H1 (cell line): ENCODE results near the gene ZFAND5. TPM values are rescaled to one million over a fixed set of nuclear protein-coding genes. Genes with fewer than 3 reads are reported as not detected.

Source experiments
- CTCF ChIA-PET: fragments of 300-600 bp; sonication (Branson Sonifier 250); formaldehyde crosslinking; loops from one replicate; lab custom pipeline; 2021; ENCODE audit not compliant: partially characterized antibody; lab: Charles Lee
- POLR2A ChIA-PET: fragments of 300-600 bp; sonication (Branson Sonifier 250); formaldehyde crosslinking; loops from one replicate; lab custom pipeline; 2021; ENCODE audit warnings: inconsistent platforms; ENCODE audit not compliant: partially characterized antibody; lab: Charles Lee
- DNase-seq, 2 experiments: peaks; one replicate each; pipeline versions ENCODE4 v3.0.0 to v3.0.0-alpha.2; 2010 to 2022; ENCODE audit warnings: low spot score in 2 of 2, low read depth in 1 of 2, mixed read lengths in 1 of 2
- FAIRE-seq: peaks from 2 replicates; lab custom pipeline; 2011; peaks lifted over from hg19 to GRCh38; lab: Jason Lieb, UNC
- H2AFZ ChIP-seq: 2 replicates; pipeline ENCODE4 v1.8.1; 2012; ENCODE audit warnings: low read length, inconsistent platforms
- H2AK5ac ChIP-seq: 2 replicates; pipeline ENCODE4 v1.6.1; 2013; ENCODE audit warnings: low read depth, low read length
- H2BK120ac ChIP-seq: replicated peaks from 2 replicates; pipeline ENCODE3; 2013; ENCODE audit warnings: low read depth, low read length, inconsistent platforms
- H2BK12ac ChIP-seq: 2 replicates; pipeline ENCODE4 v1.6.1; 2013; ENCODE audit warnings: low read depth, low read length
- H2BK15ac ChIP-seq: 2 replicates; pipeline ENCODE4 v1.6.1; 2013; ENCODE audit warnings: low read length
- H2BK20ac ChIP-seq: 2 replicates; pipeline ENCODE4 v1.6.1; 2013; ENCODE audit warnings: low read length
- H2BK5ac ChIP-seq: 2 replicates; pipeline ENCODE4 v1.6.1; 2013; ENCODE audit warnings: low read depth, low read length
- H3K14ac ChIP-seq: 2 replicates; pipeline ENCODE4 v1.6.1; 2013; ENCODE audit warnings: inconsistent platforms; ENCODE audit not compliant: insufficient read length
- H3K18ac ChIP-seq: 2 replicates; pipeline ENCODE4 v1.6.1; 2013; ENCODE audit warnings: low read length; ENCODE audit errors: extremely low read depth
- H3K23ac ChIP-seq: 2 replicates; pipeline ENCODE4 v1.6.1; 2013; ENCODE audit warnings: inconsistent platforms; ENCODE audit not compliant: insufficient read length
- H3K23me2 ChIP-seq: 2 replicates; pipeline ENCODE4 v1.6.1; 2013; ENCODE audit warnings: low read depth, low read length
- H3K27ac ChIP-seq: 2 replicates; pipeline ENCODE4 v1.6.1; 2011; ENCODE audit warnings: low read depth, low read length, inconsistent platforms
- H3K27me3 ChIP-seq, 4 experiments: replicated peaks in 1 of 4; 1 replicate in 1 of 4; 2 replicates in 3 of 4; pipeline versions ENCODE4 v1.6.1 to v1.8.1; 2011 to 2013; ENCODE audit warnings: low read length in 3 of 4, mild to moderate bottlenecking in 3 of 4, inconsistent platforms in 2 of 4, mixed read lengths in 2 of 4, moderate library complexity in 1 of 4; ENCODE audit not compliant: control insufficient read depth in 3 of 4, insufficient read depth in 3 of 4; ENCODE audit errors: extremely low read depth in 1 of 4
- H3K36me3 ChIP-seq, 4 experiments: 2 replicates each; pipeline versions ENCODE4 v1.6.1 to v1.8.1; 2011 to 2013; ENCODE audit warnings: mild to moderate bottlenecking in 4 of 4, low read length in 3 of 4, moderate library complexity in 2 of 4, control low read depth in 1 of 4, inconsistent platforms in 1 of 4; ENCODE audit not compliant: insufficient read depth in 4 of 4, control insufficient read depth in 2 of 4
- H3K4ac ChIP-seq: replicated peaks from 2 replicates; pipeline ENCODE3; 2013; ENCODE audit warnings: low read length, low read depth, mixed read lengths, inconsistent platforms; ENCODE audit not compliant: insufficient read length
- H3K4me1 ChIP-seq, 4 experiments: replicated peaks in 1 of 4; 1 replicate in 1 of 4; 2 replicates in 3 of 4; pipeline versions ENCODE4 v1.6.1 to v1.8.1; 2011 to 2013; ENCODE audit warnings: low read length in 3 of 4, inconsistent platforms in 2 of 4, mixed read lengths in 1 of 4; ENCODE audit not compliant: insufficient read depth in 4 of 4, control insufficient read depth in 3 of 4
- H3K4me2 ChIP-seq, 2 experiments: 2 replicates each; pipeline versions ENCODE4 v1.6.1 to v1.8.1; 2011 to 2013; ENCODE audit warnings: low read depth in 2 of 2, low read length in 2 of 2, control low read depth in 1 of 2, inconsistent platforms in 1 of 2, mild to moderate bottlenecking in 1 of 2; ENCODE audit not compliant: insufficient read depth in 1 of 2
- H3K4me3 ChIP-seq, 4 experiments: fragments of 200-600, 300-600 bp in 1 of 4; sonication (generic), shearing (Covaris generic), sonication (Bioruptor Twin) in 1 of 4; 2 replicates each; pipeline versions ENCODE4 v1.5.1 to v1.8.1; 2011 to 2016; ENCODE audit warnings: low read length in 4 of 4, low read depth in 3 of 4, control low read depth in 2 of 4, inconsistent platforms in 2 of 4, mild to moderate bottlenecking in 2 of 4, mixed read lengths in 1 of 4, moderate library complexity in 1 of 4; ENCODE audit not compliant: insufficient read depth in 2 of 4; ENCODE audit errors: extremely low read depth in 1 of 4
- H3K56ac ChIP-seq: replicated peaks from 2 replicates; pipeline ENCODE3; 2013; ENCODE audit warnings: low read depth, mild to moderate bottlenecking, mixed read lengths, low read length, inconsistent platforms; ENCODE audit not compliant: insufficient read length
- H3K79me1 ChIP-seq: 2 replicates; pipeline ENCODE4 v1.6.1; 2013; ENCODE audit warnings: low read depth, low read length, control low read depth
- H3K79me2 ChIP-seq, 2 experiments: 2 replicates each; pipeline versions ENCODE4 v1.6.1 to v1.8.1; 2012 to 2013; ENCODE audit warnings: low read length in 2 of 2, mild to moderate bottlenecking in 2 of 2, inconsistent platforms in 1 of 2; ENCODE audit not compliant: insufficient read depth in 2 of 2, control insufficient read depth in 1 of 2
- H3K9ac ChIP-seq, 4 experiments: replicated peaks in 1 of 4; 1 replicate in 1 of 4; 2 replicates in 3 of 4; pipeline versions ENCODE4 v1.6.1 to v1.8.1; 2011 to 2013; ENCODE audit warnings: low read depth in 3 of 4, low read length in 3 of 4, control low read depth in 2 of 4, mild to moderate bottlenecking in 2 of 4, moderate library complexity in 2 of 4, inconsistent platforms in 1 of 4; ENCODE audit errors: extremely low read depth in 1 of 4
- H3K9me3 ChIP-seq, 2 experiments: 2 replicates each; pipeline versions ENCODE4 v1.6.1 to v1.8.1; 2012 to 2013; ENCODE audit warnings: mild to moderate bottlenecking in 2 of 2, moderate library complexity in 2 of 2, control low read depth in 1 of 2, inconsistent platforms in 1 of 2, low read depth in 1 of 2, low read length in 1 of 2, mixed read lengths in 1 of 2; ENCODE audit not compliant: insufficient read depth in 2 of 2
- H4K20me1 ChIP-seq, 2 experiments: replicated peaks in 1 of 2; 2 replicates each; pipeline versions ENCODE3 to v1.8.1; 2011 to 2013; ENCODE audit warnings: inconsistent platforms in 2 of 2, low read length in 2 of 2, mild to moderate bottlenecking in 1 of 2; ENCODE audit not compliant: insufficient read depth in 2 of 2, control insufficient read depth in 1 of 2
- H4K5ac ChIP-seq: 2 replicates; pipeline ENCODE4 v1.6.1; 2013; ENCODE audit warnings: low read length, low read depth, mixed read lengths, inconsistent platforms; ENCODE audit not compliant: insufficient read length
- H4K8ac ChIP-seq: 2 replicates; pipeline ENCODE4 v1.8.0; 2013; ENCODE audit warnings: mild to moderate bottlenecking, moderate library complexity, low read length, inconsistent platforms; ENCODE audit not compliant: insufficient read depth; ENCODE audit errors: extremely low read depth
- H4K91ac ChIP-seq: replicated peaks from 2 replicates; pipeline ENCODE3; 2013; ENCODE audit warnings: low read length, mixed read lengths, inconsistent platforms; ENCODE audit not compliant: insufficient read length
- CTCF ChIP-seq, 3 experiments: IDR thresholded peaks; 1 replicate in 2 of 3; 2 replicates in 1 of 3; pipeline versions ENCODE4 v1.5.1 to v1.6.1; 2011; ENCODE audit warnings: low read length in 3 of 3, mild to moderate bottlenecking in 3 of 3, inconsistent platforms in 2 of 3, low read depth in 1 of 3, moderate library complexity in 1 of 3; ENCODE audit not compliant: insufficient read depth in 1 of 3; ENCODE audit errors: control extremely low read depth in 1 of 3
- EZH2 ChIP-seq: fragments of 200-600 bp; sonication (generic); IDR thresholded peaks from 2 replicates; pipeline ENCODE4 v1.7.1; 2012; ENCODE audit warnings: low read depth, mild to moderate bottlenecking, moderate library complexity, low read length, inconsistent platforms; ENCODE audit not compliant: severe bottlenecking
- FOSL1 ChIP-seq: IDR thresholded peaks from 2 replicates; pipeline ENCODE4 v1.6.1; 2011; ENCODE audit warnings: mild to moderate bottlenecking, low read depth, low read length, moderate library complexity; ENCODE audit not compliant: insufficient read depth
- GTF2F1 ChIP-seq: IDR thresholded peaks from 2 replicates; pipeline ENCODE4 v1.6.1; 2012; ENCODE audit warnings: low read depth, low read length, improper control_type of control experiment, borderline replicate concordance
- KDM1A ChIP-seq: fragments of 200-600, 300-600 bp; sonication (generic); IDR thresholded peaks from 2 replicates; pipeline ENCODE4 v1.7.1; 2016; ENCODE audit warnings: mild to moderate bottlenecking, low read length, borderline replicate concordance
- KDM4A ChIP-seq: IDR thresholded peaks from one replicate; pipeline ENCODE4 v1.7.1; 2012; ENCODE audit warnings: low read depth, mild to moderate bottlenecking, moderate library complexity, low read length, inconsistent platforms; ENCODE audit not compliant: severe bottlenecking
- MAFK ChIP-seq: IDR thresholded peaks from 2 replicates; pipeline ENCODE4 v1.6.1; 2012; ENCODE audit warnings: low read depth, mild to moderate bottlenecking, improper control_type of control experiment, low read length
- NANOG ChIP-seq: IDR thresholded peaks from 2 replicates; pipeline ENCODE4 v1.6.1; 2011; ENCODE audit warnings: low read length, low read depth, mild to moderate bottlenecking, inconsistent platforms; ENCODE audit not compliant: insufficient read depth, poor library complexity, severe bottlenecking
- PHF8 ChIP-seq: fragments of 200-600 bp; sonication (generic); conservative IDR thresholded peaks from 2 replicates; pipeline ENCODE4 v1.7.1; 2012; ENCODE audit warnings: low read depth, mild to moderate bottlenecking, inconsistent platforms, low read length, moderate library complexity
- POLR2AphosphoS5 ChIP-seq: IDR thresholded peaks from 2 replicates; pipeline ENCODE4 v1.6.1; 2011; ENCODE audit warnings: low read depth, low read length
- SP1 ChIP-seq: IDR thresholded peaks from 2 replicates; pipeline ENCODE4 v1.6.1; 2011; ENCODE audit warnings: low read depth, low read length
- WGBS, 2 experiments: shearing (Covaris generic) in 1 of 2; methylation state at CpG; one replicate each; pipeline versions ENCODE4 v1.1.6 to v1.1.7; 2013 to 2015; ENCODE audit warnings: low lambda C conversion rate in 2 of 2, mixed read lengths in 2 of 2, inconsistent platforms in 1 of 2, low coverage in 1 of 2, missing lambda C conversion rate in 1 of 2; ENCODE audit not compliant: insufficient replicate concordance in 2 of 2, insufficient coverage in 1 of 2, insufficient read length in 1 of 2; ENCODE audit errors: extremely low coverage in 1 of 2, missing lambda C conversion rate in 1 of 2; 5-methylcytosine and 5-hydroxymethylcytosine counted together
- polyA plus RNA-seq, 7 experiments: library from polyadenylated mRNA; depleted of rRNA in 3 of 7; stranded (reverse) in 5 of 7; unstranded in 2 of 7; fragments of >200 nt in 5 of 7; fragments of 200-250 nt in 2 of 7; gene quantifications; 1 replicate in 5 of 7; 2 replicates in 1 of 7; 4 replicates in 1 of 7; pipeline versions ENCODE4 v1.2.1 to v1.2.3, GENCODE V29; 2011 to 2013; ENCODE audit warnings: missing spikeins in 2 of 7, mixed read lengths in 2 of 7
- total RNA-seq: library from RNA; stranded (reverse); fragmentation: NEBNext Ultra II Directional; extraction: Animal tissue kit (Norgen Biotek cat#: 25700); gene quantifications from 2 replicates; pipeline ENCODE4 v1.2.1, GENCODE V29; 2021

The ZFAND5 gene
- total and polyA plus RNA-seq, 2 of the 8 experiments (the other 6 are each of a cell fraction or from before 2014, with no cell fraction given) = 76.7 to 225 TPM

GRCh38 chr9:72338631-72339030, 26.4 kb downstream of the ZFAND5 start:
- Histone ChIP-seq H3K4me1 (no peaks in the 10 kb centered on the region), H3K79me2 (no peaks in the 10 kb centered on the region), H2BK5ac (no peak overlapping the region), H2BK20ac (no peak overlapping the region), H2BK15ac (no peak overlapping the region), H2BK12ac (no peak overlapping the region), H3K23ac (no peak overlapping the region), H4K8ac (no peak overlapping the region), H3K79me1 (no peaks in the 10 kb centered on the region), H3K27ac (no peak overlapping the region), H3K9ac (no peak overlapping the region), H3K23me2 (no peaks in the 10 kb centered on the region), H3K14ac (no peak overlapping the region), H2BK120ac (no peak overlapping the region), H2AFZ (no peak overlapping the region), H3K4me2 (no peak overlapping the region), H3K18ac (no peak overlapping the region), H4K91ac (no peak overlapping the region), H3K4ac (no peak overlapping the region), H3K36me3 (no peaks in the 10 kb centered on the region), H2AK5ac (no peak overlapping the region), H4K20me1 (no peaks in the 10 kb centered on the region), H3K56ac (no peak overlapping the region), H3K4me3 (no peak overlapping the region), H4K5ac (no peak overlapping the region), H3K9me3 (no peaks in the 10 kb centered on the region), H3K27me3 (no peaks in the 10 kb centered on the region)
- WGBS, 2 experiments = 80% methylated on average over 4 of the region's 4 CpGs; no CpG with 5 or more reads in 1 of the 2 experiments
- POLR2A ChIA-PET = interaction anchor here (1.6 to 1.7 kb wide), 2 partner anchors 18 to 24 kb away, joined by 3 to 4 read pairs; no protein-coding TSS in a partner anchor
- CTCF ChIA-PET = interaction anchor here (1.0 to 1.4 kb wide), 2 partner anchors 23 to 484 kb away, joined by 3 to 4 read pairs; no protein-coding TSS in a partner anchor
- FAIRE-seq (no peak), DNase-seq (no peak)
- TF ChIP-seq CTCF (IDR thresholded peaks at IDR 0.05; ENCODE audit: control extremely low read depth in 1 of 3, insufficient read depth in 1 of 3, low read depth in 1 of 3, low read length in 3 of 3) (no peak), KDM1A (no peak), MAFK (no peak), PHF8 (no peak), FOSL1 (no peak), SP1 (no peak), NANOG (no peak), POLR2AphosphoS5 (no peak), KDM4A (no peak), EZH2 (no peak), GTF2F1 (no peak)
